Measurements from ENCODE around the gene SGCD. TPM values are rescaled to one million over a fixed set of nuclear protein-coding genes. Genes with fewer than 3 reads are reported as not detected.

Gene SGCD
- total RNA-seq, 2 donors from 2014 or later: 1.0 to 2.2 TPM

DNA sequence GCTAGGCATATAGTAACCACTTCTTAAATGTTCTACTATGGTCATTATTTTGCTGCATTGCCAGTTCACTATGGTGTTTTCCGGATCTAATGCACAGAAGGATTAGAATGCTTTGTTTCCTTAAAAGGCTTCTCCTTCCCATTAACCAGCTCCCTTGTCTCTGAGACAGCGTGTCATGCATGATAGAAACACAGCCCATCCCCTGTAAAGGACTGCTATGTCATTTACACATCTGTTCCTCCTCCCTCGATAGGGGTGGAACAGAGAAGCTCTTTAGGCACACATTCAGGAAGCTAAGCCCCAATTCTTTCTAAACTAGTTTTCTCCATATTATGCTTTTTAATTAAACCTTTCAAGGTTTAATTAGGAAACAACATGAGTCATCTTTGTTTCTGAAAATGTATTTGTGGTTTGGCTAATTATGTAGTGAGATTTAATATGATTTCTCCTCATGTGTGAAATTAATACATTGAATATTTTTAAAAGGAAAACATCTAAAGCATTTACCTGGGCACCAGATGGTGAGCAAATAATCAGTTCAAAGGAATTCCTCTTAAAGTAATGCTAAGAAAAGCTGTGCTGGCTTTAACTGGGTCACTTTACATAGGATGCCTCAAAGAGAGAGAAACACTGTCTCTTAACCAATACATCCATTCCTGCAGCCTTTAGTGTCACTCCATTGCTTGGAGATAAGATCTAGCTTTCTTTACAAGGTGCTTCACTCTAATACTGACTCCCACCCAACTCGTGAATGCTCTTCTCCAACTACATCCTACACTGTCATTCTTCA lies 389.8 kb downstream of the SGCD start:
- H3K4me1 ChIP-seq: no peaks in the 10 kb centered on the region
- H3K9ac ChIP-seq (ENCODE audit: low read depth in 2 of 2, low read length in 2 of 2): no peak overlapping the region
- no peaks in the 10 kb centered on the region for H3K27me3 ChIP-seq
- TF ChIP-seq, protein P1, sequence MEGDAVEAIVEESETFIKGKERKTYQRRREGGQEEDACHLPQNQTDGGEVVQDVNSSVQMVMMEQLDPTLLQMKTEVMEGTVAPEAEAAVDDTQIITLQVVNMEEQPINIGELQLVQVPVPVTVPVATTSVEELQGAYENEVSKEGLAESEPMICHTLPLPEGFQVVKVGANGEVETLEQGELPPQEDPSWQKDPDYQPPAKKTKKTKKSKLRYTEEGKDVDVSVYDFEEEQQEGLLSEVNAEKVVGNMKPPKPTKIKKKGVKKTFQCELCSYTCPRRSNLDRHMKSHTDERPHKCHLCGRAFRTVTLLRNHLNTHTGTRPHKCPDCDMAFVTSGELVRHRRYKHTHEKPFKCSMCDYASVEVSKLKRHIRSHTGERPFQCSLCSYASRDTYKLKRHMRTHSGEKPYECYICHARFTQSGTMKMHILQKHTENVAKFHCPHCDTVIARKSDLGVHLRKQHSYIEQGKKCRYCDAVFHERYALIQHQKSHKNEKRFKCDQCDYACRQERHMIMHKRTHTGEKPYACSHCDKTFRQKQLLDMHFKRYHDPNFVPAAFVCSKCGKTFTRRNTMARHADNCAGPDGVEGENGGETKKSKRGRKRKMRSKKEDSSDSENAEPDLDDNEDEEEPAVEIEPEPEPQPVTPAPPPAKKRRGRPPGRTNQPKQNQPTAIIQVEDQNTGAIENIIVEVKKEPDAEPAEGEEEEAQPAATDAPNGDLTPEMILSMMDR (IDR thresholded peaks at IDR 0.05): no peak
- no peaks in the 10 kb centered on the region for H3K36me3 ChIP-seq
- no peak for DNase-seq
- no peak overlapping the region for H3K4me3 ChIP-seq
- intact Hi-C loops (cut with DNase I): no loop called here
- no peaks in the 10 kb centered on the region for H3K9me3 ChIP-seq
- no peak overlapping the region for H3K27ac ChIP-seq

DNA sequence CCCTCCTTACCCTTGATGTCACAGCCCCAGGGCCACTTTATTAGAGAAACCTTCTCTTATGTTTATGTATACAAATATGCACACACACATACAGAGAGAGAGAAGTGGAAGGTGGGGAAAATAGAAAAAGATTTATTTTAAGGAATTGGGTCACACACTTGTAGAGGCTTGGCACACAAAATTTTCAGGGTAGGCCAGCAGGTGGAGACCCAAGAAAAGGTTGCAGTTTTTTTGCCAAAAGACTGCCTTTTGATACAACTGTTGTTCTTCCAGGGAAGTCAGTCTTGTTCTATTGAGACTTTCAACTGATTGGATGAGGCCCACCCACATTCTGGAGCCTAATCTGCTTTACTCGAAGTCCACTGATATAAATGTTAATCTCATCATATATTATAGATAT lies 392.0 kb downstream of the SGCD start:
- intact Hi-C loops (cut with DNase I): no loop called here
- Histone ChIP-seq H3K27me3 (no peaks in the 10 kb centered on the region), H3K27ac (no peak overlapping the region), H3K4me3 (no peak overlapping the region), H3K9me3 (no peaks in the 10 kb centered on the region), H3K4me1 (no peaks in the 10 kb centered on the region), H3K9ac (ENCODE audit: low read depth in 2 of 2, low read length in 2 of 2) (no peak overlapping the region), H3K36me3 (no peaks in the 10 kb centered on the region)
- DNase-seq: no peak
- TF ChIP-seq, protein P1 (IDR thresholded peaks at IDR 0.05): no peak

DNA sequence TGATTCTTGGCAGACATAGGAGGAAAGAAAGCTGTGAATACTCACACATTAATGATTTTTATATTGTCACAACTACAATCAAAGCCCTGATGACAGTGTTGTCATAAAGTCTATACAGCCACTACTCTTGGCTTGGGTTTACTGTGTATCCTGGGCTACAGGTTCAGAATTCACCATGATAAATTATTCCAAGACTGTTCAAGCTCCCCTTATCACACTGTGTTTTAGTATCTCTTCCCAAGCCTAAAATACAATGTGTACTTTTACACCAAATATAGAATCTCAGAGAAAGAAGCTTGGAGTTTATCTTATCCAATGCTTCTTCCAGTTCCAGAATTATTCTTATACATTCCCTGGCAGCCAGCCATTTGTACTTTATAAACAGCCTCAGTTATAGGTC lies 395.4 kb downstream of the SGCD start:
- Histone ChIP-seq H3K27me3 (no peaks in the 10 kb centered on the region), H3K9me3 (no peaks in the 10 kb centered on the region), H3K4me3 (no peak overlapping the region), H3K27ac (no peak overlapping the region), H3K36me3 (no peaks in the 10 kb centered on the region), H3K4me1 (no peaks in the 10 kb centered on the region), H3K9ac (ENCODE audit: low read depth in 2 of 2, low read length in 2 of 2) (no peak overlapping the region)
- intact Hi-C loops (cut with DNase I): no loop called here
- DNase-seq: no peak
- TF ChIP-seq, protein P1 (IDR thresholded peaks at IDR 0.05): no peak

DNA sequence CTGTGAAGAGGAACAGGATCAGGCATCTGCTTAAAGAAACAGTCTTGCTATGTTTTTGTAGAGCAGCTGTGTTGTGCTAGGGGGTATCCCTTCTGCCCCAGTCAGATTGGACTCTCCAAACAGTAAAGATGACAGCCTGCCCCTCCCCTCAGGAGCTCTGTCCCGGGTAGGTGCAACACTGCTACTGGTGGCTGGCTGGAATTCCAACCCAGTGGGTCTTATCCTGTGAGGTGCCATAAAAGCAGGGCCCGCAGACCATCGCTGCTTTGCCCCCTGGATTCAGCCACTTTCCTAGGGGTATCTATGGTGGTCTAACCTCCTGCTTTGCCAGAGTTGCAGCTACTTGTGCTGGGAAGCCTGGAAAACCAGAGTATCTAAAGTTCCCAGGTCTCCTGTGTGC lies 408.5 kb downstream of the SGCD start:
- no peak overlapping the region for H3K27ac ChIP-seq
- TF ChIP-seq, protein P1 (IDR thresholded peaks at IDR 0.05): no peak
- no peaks in the 10 kb centered on the region for H3K36me3 ChIP-seq
- no peak overlapping the region for H3K4me3 ChIP-seq
- no peaks in the 10 kb centered on the region for H3K4me1 ChIP-seq
- H3K9me3 ChIP-seq: no peaks in the 10 kb centered on the region
- intact Hi-C loops (cut with DNase I): no loop called here
- DNase-seq: no peak
- H3K9ac ChIP-seq (ENCODE audit: low read depth in 2 of 2, low read length in 2 of 2): no peak overlapping the region
- H3K27me3 ChIP-seq: no peaks in the 10 kb centered on the region

DNA sequence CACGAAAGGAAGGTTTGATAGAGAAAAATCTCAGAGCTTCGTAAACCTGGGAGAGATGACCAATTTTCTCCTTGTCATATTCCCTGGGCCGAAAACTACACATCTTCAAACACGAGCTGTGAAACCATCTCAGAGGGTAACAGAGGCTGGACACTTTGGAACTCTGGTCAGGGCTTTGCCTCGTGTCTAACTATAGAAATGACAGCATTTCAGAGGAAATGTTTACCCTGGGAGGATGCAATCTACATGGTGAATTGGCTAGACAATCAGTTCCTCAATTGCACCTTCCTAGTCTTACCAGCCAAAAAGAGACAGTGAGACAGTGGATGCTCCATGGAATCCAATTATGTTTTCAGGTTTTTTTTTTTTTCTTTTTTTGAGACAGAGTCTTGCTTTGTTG lies 414.6 kb downstream of the SGCD start:
- no peaks in the 10 kb centered on the region for H3K4me1 ChIP-seq
- H3K9me3 ChIP-seq: no peaks in the 10 kb centered on the region
- no peak for DNase-seq
- intact Hi-C loops (cut with DNase I): no loop called here
- no peak overlapping the region for H3K9ac ChIP-seq (ENCODE audit: low read depth in 2 of 2, low read length in 2 of 2)
- H3K27me3 ChIP-seq: no peaks in the 10 kb centered on the region
- no peak overlapping the region for H3K27ac ChIP-seq
- H3K4me3 ChIP-seq: no peak overlapping the region
- TF ChIP-seq, protein P1 (IDR thresholded peaks at IDR 0.05): no peak
- no peaks in the 10 kb centered on the region for H3K36me3 ChIP-seq

All from colonic mucosa (tissue), 4 donors.